Subcutaneous adipose tissue (tissue), 4 donors: ENCODE measurements around the gene AASDH. TPM values are rescaled to one million over a fixed set of nuclear protein-coding genes. Genes with fewer than 3 reads are reported as not detected.

Experiments
- total RNA-seq, 4 donors: library from RNA; depleted of rRNA; stranded (reverse); fragments of >200 nt; gene quantifications; one replicate each; pipeline ENCODE4 v1.1.0, GENCODE V29; 2016
- TF ChIP-seq, protein P1 (sequence below): fragments of 450-650 bp; IDR thresholded peaks from one replicate; pipeline ENCODE4 v1.5.1; 2016; ENCODE audit warnings: low read depth, mild to moderate bottlenecking, control low read depth, antibody characterized with exemption, moderate library complexity

AASDH gene
- total RNA-seq, 4 donors from 2014 or later, result 7.9 to 11.4 (median 9.8) TPM

DNA sequence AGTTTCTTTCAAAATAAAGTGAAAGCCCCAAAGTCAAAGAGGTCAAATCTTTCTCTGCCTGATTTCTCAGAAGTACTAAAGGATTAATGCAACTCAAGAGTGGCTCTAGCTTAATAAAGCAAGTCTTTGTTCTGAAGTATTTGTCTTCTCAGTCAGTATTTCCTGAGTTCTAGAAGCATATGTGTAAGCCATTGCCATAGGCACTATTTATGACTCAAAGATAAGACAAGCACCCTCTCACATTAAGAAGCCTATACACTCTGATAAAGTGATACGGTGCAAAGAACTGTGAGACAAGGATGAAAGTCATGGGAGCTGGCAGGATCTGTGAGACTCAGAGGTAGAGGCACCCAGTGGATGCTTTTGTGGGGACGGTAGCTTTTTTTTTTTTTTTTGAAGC lies 60.9 kb downstream of the AASDH start:
- TF ChIP-seq, protein P1, sequence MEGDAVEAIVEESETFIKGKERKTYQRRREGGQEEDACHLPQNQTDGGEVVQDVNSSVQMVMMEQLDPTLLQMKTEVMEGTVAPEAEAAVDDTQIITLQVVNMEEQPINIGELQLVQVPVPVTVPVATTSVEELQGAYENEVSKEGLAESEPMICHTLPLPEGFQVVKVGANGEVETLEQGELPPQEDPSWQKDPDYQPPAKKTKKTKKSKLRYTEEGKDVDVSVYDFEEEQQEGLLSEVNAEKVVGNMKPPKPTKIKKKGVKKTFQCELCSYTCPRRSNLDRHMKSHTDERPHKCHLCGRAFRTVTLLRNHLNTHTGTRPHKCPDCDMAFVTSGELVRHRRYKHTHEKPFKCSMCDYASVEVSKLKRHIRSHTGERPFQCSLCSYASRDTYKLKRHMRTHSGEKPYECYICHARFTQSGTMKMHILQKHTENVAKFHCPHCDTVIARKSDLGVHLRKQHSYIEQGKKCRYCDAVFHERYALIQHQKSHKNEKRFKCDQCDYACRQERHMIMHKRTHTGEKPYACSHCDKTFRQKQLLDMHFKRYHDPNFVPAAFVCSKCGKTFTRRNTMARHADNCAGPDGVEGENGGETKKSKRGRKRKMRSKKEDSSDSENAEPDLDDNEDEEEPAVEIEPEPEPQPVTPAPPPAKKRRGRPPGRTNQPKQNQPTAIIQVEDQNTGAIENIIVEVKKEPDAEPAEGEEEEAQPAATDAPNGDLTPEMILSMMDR, result no peak

DNA sequence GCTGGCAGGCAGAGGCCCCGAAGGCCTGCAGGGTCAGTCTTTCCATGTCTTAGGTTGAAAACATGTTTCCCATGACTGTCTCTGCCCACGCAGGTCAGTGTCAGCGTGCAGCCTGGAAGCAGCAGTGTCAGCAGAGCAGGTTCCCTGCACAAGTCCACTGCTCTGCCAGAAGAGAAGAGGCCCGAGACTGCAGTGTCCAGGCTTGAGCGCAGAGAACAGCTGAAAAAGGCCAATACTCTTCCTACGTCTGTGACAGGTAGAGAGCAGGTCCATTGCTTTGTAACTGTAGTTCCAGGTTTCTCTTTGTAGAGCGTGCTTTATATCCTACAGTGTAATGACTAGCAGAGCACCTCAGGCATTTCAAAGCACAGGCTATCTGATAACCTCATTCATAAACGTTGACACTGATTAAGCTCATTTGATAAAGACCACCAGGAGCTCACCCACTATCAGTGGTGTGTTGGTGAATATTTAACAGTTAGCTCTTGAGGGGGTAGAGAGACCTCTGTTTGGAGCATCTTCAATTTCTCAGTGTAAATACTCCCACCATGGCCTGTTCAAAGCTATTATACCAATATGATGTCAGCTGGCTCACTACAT lies 63.2 kb downstream of the AASDH start:
- TF ChIP-seq, protein P1, result no peak

DNA sequence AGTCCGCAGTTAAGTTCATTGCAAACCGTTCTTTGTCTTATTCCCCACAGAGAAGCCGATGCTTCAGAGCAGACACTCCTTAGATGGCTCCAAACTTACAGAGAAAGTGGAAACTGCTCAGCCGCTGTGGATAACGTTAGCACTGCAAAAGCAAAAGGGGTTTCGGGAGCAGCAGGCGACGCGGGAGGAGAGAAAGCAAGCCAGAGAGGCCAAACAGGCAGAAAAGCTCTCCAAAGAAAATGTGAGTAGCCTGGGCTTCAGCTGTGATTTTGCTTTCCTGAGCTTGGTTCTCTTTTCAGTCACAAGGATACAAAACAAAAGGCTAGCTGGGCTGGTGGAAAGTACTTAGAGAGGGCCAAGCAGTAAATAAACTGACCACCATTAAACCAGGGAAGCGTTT lies 64.0 kb downstream of the AASDH start:
- TF ChIP-seq, protein P1, result no peak

DNA sequence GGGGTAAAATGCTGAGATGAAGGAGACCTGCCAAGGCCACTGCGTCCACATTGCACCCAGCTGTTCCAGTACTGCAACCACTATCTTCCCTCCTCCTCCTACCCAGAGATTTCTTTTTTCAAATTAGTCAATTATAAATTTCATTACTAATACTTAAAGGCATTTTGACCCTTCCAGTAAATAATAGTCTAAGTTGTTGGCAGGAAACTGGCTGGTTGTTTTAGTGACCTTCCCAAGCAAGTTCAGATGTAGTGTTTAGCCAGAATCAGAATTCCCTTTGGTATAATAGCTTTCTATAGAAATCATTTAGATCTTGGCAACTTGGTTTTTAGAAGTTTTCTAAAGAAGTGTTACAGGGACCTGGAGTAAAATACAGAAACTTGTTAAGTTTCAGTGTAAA lies 66.0 kb downstream of the AASDH start:
- TF ChIP-seq, protein P1, result no peak

DNA sequence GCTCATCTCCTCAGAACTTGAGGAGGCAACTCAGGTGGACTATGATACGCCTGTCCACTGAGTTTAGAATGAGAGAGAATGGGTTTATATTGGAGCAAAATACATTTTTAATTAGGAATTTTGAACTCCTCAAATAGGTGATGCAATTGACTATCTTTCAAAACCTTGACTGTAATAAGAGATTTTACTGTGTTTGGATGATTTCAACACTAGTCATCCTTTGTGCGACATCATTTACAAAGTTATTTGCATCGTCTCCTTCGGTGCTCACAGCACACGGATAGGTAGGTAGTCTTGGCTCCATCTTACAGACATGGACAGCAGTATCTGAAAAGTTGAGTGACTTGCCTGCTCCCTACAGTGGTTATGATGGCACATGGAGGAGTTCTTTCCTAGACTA lies 67.0 kb downstream of the AASDH start:
- TF ChIP-seq, protein P1, result no peak

DNA sequence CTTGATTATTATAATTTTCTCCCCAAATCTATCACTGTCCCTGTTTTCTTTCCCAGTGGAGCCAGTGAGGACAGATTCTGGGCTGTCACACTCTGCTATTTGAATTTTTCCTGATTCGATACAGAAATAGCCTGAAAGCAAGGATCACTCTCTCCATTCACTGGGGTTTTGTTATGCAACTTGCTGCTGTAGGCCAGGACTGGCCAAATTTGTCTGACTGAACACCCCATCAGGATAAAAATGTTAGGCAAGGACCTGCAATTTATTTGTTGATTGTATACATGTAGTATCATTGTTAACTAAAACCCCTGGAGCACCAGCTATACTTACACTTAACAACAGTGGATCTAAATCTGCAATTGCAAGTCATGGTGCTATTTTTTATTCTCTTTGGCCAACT lies 68.7 kb downstream of the AASDH start:
- TF ChIP-seq, protein P1, result no peak

DNA sequence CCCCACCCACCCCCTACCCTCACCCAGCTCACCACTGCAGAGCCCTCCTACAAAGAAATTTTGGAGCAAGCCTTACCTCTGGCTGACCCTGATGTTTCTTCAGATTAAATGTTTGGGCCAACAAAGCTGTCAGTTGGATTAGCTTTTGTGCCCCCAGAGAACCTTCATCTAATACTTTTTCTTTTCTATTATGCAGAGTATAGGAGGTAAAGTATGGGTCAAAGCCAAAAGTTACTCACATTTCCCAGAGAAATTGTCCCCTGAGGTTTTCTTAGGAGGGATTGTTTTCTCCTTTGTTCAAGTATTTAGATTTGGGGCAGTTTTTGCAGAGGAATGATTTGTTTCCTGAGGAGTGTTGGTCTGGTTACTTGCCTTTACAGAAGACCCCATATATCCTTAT lies 69.5 kb downstream of the AASDH start:
- TF ChIP-seq, protein P1, result no peak
